HFFc6 (cell line): ENCODE data around the gene HNF1B. TPM values are rescaled to one million over a fixed set of nuclear protein-coding genes. Genes with fewer than 3 reads are reported as not detected.

Experiments
- DNase-seq: peaks from one replicate; pipeline ENCODE4 v3.0.0-alpha.2; 2018
- H3K27ac Mint-ChIP-seq: 2 replicates; pipeline ENCODE4 v1.8.0; 2020; ENCODE audit warnings: mild to moderate bottlenecking, mixed read lengths
- H3K27me3 Mint-ChIP-seq: 2 replicates; pipeline ENCODE4 v1.8.0; 2021; ENCODE audit warnings: mild to moderate bottlenecking, moderate library complexity, mixed read lengths; ENCODE audit not compliant: insufficient read depth
- H3K36me3 Mint-ChIP-seq: 2 replicates; pipeline ENCODE4 v1.8.0; 2021; ENCODE audit warnings: low read depth, mixed read lengths
- H3K4me1 Mint-ChIP-seq: 2 replicates; pipeline ENCODE4 v1.8.0; 2020; ENCODE audit warnings: low read depth, mixed read lengths
- H3K4me3 Mint-ChIP-seq: 2 replicates; pipeline ENCODE4 v1.8.0; 2020; ENCODE audit warnings: mild to moderate bottlenecking, moderate library complexity, mixed read lengths
- H3K9me3 Mint-ChIP-seq: 2 replicates; pipeline ENCODE4 v1.8.0; 2020; ENCODE audit warnings: mild to moderate bottlenecking, mixed read lengths
- CTCF ChIP-seq: fragments of 200-600 bp; sonication (generic); IDR thresholded peaks from 2 replicates; pipeline ENCODE4 v1.5.0; 2021; ENCODE audit warnings: antibody characterized with exemption, mild to moderate bottlenecking
- total RNA-seq, 6 experiments: library from RNA; stranded (reverse); fragmentation: NEBNext Ultra II Directional; extraction: Animal tissue kit (Norgen Biotek cat#: 25700); gene quantifications; 2 replicates in 1 of 6; 3 replicates in 5 of 6; pipeline ENCODE4 v1.2.3, GENCODE V29; 2021

The HNF1B gene
- total RNA-seq, 6 experiments from 2014 or later: not detected

- Mint-ChIP-seq H3K9me3 (no peaks in the 10 kb centered on the region), H3K4me1 (peaks cover 11% of the 10 kb centered on the region), H3K27ac (no peak overlapping the region), H3K27me3 (peaks cover 42% of the 10 kb centered on the region), H3K36me3 (no peaks in the 10 kb centered on the region), H3K4me3 (no peak overlapping the region)
- TF ChIP-seq CTCF: no peak
- DNase-seq: no peak
Measured at GRCh38 chr17:37711113-37711512, 33.7 kb downstream of the HNF1B start.

DNA sequence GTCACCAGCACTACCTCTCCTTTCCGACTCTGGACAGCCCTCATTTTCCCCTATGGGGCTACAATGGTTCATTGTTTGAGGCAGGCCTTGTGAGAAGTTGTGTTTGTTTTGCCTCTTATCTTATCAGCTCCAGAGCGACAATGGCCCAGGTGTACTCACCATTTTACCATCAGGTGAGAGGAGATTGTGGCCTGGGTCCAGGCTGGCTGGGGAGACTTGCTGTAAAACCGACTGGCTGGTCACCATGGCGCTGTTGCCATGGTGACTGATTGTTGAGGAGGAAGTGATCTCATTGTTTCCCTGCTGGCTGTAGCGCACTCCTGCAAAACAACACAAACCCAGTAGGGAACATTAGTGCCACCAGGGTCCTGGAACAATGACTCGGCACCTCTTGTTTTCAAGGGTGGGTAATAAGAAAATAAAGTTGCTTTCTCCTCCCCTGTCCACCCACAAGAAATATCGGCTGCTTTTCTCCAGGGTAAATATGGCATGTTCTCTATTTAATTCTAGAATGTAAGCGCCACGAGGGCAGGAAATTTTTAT is 34.4 kb downstream of the HNF1B start:
- no peak for TF ChIP-seq CTCF
- Mint-ChIP-seq H3K4me3 (no peak overlapping the region), H3K4me1 (peaks cover 11% of the 10 kb centered on the region), H3K9me3 (no peaks in the 10 kb centered on the region), H3K27me3 (peaks cover 36% of the 10 kb centered on the region), H3K27ac (no peak overlapping the region; the same call in 1 of the 2 replicates), H3K36me3 (no peaks in the 10 kb centered on the region)
- no peak for DNase-seq

DNA sequence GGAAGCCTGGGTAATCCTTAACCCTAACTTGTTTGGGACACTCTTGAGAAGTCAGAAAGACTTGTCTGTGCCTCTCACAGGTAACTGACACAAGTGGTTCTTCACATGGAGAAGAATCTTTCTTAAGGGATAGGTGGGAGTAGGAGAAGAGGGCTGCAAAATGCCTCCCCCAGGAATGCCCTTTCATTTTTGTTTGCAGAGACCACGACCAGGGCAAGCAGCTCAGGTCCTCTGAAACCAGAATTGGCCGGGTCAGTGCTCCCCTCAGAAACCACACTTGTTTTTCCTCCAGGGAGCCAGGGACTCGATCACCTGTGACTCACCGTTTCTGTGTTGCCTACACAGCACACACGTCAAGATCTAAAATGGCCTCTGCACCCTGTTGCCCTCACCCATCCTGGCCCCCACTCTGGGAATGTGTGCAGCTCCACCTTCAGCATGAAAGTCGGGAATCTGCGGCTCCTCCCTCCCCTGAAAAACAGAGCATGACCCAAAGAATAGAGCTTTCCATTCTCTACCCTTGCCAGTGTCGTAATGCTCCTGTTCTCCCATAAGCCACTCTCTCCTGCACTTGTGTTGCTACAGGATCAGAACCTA is 36.1 kb downstream of the HNF1B start:
- Mint-ChIP-seq H3K27me3 (peaks cover 26% of the 10 kb centered on the region), H3K4me1 (peaks cover 6% of the 10 kb centered on the region; the same call in 1 of the 2 replicates), H3K4me3 (no peak overlapping the region), H3K36me3 (no peaks in the 10 kb centered on the region), H3K27ac (no peak overlapping the region), H3K9me3 (no peaks in the 10 kb centered on the region)
- no peak for TF ChIP-seq CTCF
- DNase-seq: no peak

DNA sequence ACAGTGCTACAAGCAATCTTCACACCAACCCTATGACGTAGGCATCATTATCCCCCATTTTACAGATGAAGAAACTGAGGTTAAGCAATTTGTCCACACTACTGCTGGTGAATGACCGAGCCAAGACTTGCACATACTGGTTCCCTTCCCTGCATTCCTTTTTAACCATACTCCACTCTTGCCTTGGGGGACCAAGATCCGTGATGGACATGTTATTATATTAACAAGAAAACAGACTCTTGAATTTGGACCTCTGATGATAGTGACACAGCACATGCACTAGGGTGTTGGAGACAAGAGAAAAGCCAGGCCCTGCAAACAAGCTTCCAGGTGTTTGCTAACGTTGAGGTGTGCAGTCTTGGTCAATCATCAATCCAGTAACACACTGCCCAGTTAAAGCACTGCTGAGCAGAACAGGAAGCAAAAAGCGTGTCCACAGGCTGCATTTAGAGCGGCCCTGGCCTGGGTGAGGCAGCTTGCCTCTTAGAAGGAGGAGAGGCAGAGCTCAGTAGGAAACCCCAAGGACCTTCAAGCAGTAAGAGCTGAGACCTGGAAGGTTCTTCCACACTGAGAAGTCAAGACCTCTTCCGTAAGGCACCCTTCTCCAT is 36.7 kb downstream of the HNF1B start:
- peaks cover 8% of the 10 kb centered on the region for H3K4me1 Mint-ChIP-seq
- DNase-seq: no peak
- H3K4me3 Mint-ChIP-seq: no peak overlapping the region
- no peaks in the 10 kb centered on the region for H3K36me3 Mint-ChIP-seq
- H3K27ac Mint-ChIP-seq: no peak overlapping the region
- H3K9me3 Mint-ChIP-seq: no peaks in the 10 kb centered on the region
- peaks cover 24% of the 10 kb centered on the region for H3K27me3 Mint-ChIP-seq
- no peak for TF ChIP-seq CTCF

DNA sequence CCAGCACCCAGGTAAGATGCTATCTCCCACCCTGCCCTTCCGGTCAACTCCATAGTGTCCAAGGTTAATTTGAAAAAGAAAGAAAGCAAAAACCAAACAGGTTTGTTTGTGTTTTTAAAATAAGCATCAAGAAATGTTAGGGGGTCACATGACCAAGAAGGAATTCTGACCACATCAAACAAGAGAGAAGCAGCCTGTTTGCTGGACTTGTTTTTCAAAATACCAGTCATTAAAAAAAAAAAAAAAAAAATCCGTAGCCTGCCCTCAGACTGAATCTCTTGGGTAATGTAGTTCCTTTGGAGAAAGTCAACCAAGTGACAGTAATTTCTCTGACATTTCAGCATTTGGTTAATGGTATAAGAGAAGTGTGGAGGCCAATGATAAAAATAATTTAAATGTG is 38.4 kb downstream of the HNF1B start:
- DNase-seq: no peak
- Mint-ChIP-seq H3K27ac (no peak overlapping the region), H3K9me3 (no peaks in the 10 kb centered on the region), H3K36me3 (no peaks in the 10 kb centered on the region), H3K4me1 (peaks cover 25% of the 10 kb centered on the region), H3K4me3 (no peak overlapping the region), H3K27me3 (peaks cover 14% of the 10 kb centered on the region)
- no peak for TF ChIP-seq CTCF
